Vagina (tissue), 2 donors: ENCODE data around the gene NAP1L1. TPM values are rescaled to one million over a fixed set of nuclear protein-coding genes. Genes with fewer than 3 reads are reported as not detected.

Experiments used
- DNase-seq, 2 donors: peaks; one replicate each; pipeline ENCODE4 v3.0.0-alpha.2; 2017; ENCODE audit errors: extremely low spot score in 2 of 2
- H3K27ac ChIP-seq: fragments of 200-600 bp; sonication (generic); one replicate; pipeline ENCODE4 v1.5.1; 2019
- H3K27me3 ChIP-seq: fragments of 200-600 bp; sonication (generic); one replicate; pipeline ENCODE4 v1.5.1; 2019
- H3K36me3 ChIP-seq, 2 donors: fragments of 200-600 bp; sonication (generic); one replicate each; pipeline ENCODE4 v1.5.1; 2017 to 2019
- H3K4me1 ChIP-seq: fragments of 200-600 bp; sonication (generic); one replicate; pipeline ENCODE4 v1.5.1; 2019
- H3K4me3 ChIP-seq, 2 donors: fragments of 200-600 bp; sonication (generic); 1 replicate in 1 of 2; 2 replicates in 1 of 2; pipeline ENCODE4 v1.5.1; 2016 to 2019
- H3K9me3 ChIP-seq: fragments of 200-600 bp; sonication (generic); one replicate; pipeline ENCODE4 v1.5.1; 2019
- CTCF ChIP-seq, 3 experiments: fragments of 450-650 bp in 2 of 3; fragments of 200-600 bp in 1 of 3; sonication (generic) in 1 of 3; IDR thresholded peaks; one replicate each; pipeline ENCODE4 v1.5.1; 2017 to 2019; ENCODE audit warnings: antibody characterized with exemption in 3 of 3, mild to moderate bottlenecking in 2 of 3, moderate library complexity in 2 of 3
- POLR2A ChIP-seq, 2 donors: fragments of 450-650 bp; IDR thresholded peaks; one replicate each; pipeline ENCODE4 v1.6.1; 2017; ENCODE audit warnings: antibody characterized with exemption in 2 of 2, mild to moderate bottlenecking in 2 of 2, moderate library complexity in 2 of 2
- POLR2AphosphoS5 ChIP-seq, 2 donors: sonication (generic); formaldehyde crosslinking; IDR thresholded peaks; one replicate each; pipeline ENCODE4 v1.9.0; 2017; ENCODE audit warnings: antibody characterized with exemption in 2 of 2, mild to moderate bottlenecking in 2 of 2, low read depth in 1 of 2; ENCODE audit not compliant: insufficient read depth in 1 of 2
- intact Hi-C: fragments of 100-400 bp; cut with DNase I; formaldehyde crosslinking; loops from one replicate; pipeline ENCODE4 v1.15.1; 2023
- total RNA-seq: library from RNA; depleted of rRNA; stranded (reverse); fragments of >200 nt; gene quantifications from one replicate; pipeline ENCODE4 v1.2.3, GENCODE V29; 2016

NAP1L1 gene
- total RNA-seq, 1 donor from 2014 or later, result 318 TPM

DNA sequence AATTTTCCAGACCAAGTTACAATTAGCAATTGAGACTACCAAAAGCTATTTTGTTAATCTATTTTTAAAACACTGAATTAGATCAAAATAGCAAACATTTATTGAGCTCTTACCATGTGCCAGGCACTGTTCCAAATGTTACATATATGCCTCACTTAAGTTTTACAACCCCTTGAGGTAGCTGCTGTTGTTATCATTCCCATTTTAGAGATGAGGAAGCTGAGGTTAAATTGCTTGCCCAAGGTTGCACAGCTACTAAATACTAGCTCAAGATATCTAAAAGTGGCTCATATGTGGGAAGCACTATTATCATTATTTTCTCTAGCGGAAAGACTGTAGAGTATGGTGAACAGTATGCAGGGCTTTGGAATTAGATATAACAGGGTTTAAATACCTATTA, 19.5 kb upstream of the NAP1L1 start:
- Histone ChIP-seq H3K27ac (no peak overlapping the region), H3K27me3 (no peaks in the 10 kb centered on the region), H3K36me3 (no peaks in the 10 kb centered on the region), H3K4me1 (no peaks in the 10 kb centered on the region), H3K9me3 (no peaks in the 10 kb centered on the region), H3K4me3 (no peak overlapping the region)
- intact Hi-C loops, result no loop called here
- TF ChIP-seq POLR2AphosphoS5 (IDR thresholded peaks at IDR 0.05; ENCODE audit: insufficient read depth in 1 of 2, low read depth in 1 of 2) (no peak), CTCF (IDR thresholded peaks at IDR 0.05) (no peak)
- no peak for DNase-seq

DNA sequence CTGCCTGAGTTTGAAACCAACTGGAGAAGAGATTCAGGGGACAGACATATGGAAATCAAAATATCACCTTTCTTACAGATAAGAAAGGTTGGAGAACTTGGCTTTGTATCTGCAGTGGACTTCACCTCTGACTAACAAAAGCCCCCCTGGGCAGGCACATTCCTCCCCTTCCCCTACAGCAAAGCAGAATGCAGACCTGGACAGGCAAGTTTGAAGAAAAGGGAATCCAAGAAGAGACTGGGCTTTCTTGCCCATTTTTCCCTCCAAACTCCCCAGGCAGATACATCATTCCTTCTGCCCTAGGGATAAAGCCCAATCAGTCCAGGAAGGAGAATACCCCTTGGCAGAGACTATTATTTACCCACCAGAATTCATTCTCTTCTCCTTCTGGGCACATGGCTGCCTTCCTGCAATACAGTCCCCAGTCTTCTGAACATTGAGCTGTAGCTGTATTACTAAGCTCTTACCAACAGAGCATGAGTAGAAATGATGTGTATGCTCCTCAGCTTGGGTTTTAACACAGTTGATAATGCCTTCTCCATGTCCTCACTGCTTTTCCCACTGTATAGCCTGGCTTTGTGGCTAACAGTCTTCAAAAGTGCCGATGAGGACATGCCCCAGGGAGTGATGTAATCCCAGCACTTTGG, 17.4 kb upstream of the NAP1L1 start:
- Histone ChIP-seq H3K36me3 (no peaks in the 10 kb centered on the region), H3K4me3 (no peak overlapping the region), H3K27ac (no peak overlapping the region), H3K9me3 (no peaks in the 10 kb centered on the region), H3K27me3 (no peaks in the 10 kb centered on the region), H3K4me1 (no peaks in the 10 kb centered on the region)
- TF ChIP-seq CTCF (IDR thresholded peaks at IDR 0.05), result no peak
- no peak for TF ChIP-seq POLR2A (IDR thresholded peaks at IDR 0.05)
- no peak for TF ChIP-seq POLR2AphosphoS5 (IDR thresholded peaks at IDR 0.05; ENCODE audit: insufficient read depth in 1 of 2, low read depth in 1 of 2)
- DNase-seq, result no peak
- intact Hi-C loops, result no loop called here

DNA sequence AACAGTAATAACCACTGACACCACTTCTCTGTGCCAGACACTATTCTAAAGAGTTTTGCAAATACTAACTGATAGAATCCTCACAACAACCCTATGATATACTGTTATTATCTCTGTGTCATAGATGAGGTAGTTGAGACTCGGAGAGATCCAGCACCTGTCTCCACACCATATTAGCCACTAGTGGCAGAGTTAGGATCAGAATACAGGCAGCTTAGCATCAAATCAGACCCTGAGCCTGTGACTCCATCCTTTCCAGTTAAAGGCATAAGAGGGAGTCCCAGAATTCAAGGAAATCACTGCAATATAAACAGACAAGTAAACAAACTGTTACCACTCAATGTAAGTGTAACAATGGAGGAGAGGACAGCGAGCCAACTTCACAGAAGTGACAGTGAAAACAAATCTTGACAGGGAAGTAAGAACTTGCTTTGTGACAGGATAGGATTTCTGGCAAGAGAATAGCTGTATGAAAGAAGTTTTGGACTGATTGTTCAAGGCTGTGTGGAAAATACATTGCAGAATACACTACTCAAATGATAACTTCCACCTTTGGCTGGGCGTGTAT, 11.7 kb upstream of the NAP1L1 start:
- Histone ChIP-seq H3K9me3 (no peaks in the 10 kb centered on the region), H3K4me3 (no peak overlapping the region), H3K27ac (no peak overlapping the region), H3K4me1 (no peaks in the 10 kb centered on the region), H3K36me3 (no peaks in the 10 kb centered on the region), H3K27me3 (no peaks in the 10 kb centered on the region)
- DNase-seq, result no peak
- intact Hi-C loops, result no loop called here
- no peak for TF ChIP-seq POLR2AphosphoS5 (IDR thresholded peaks at IDR 0.05; ENCODE audit: insufficient read depth in 1 of 2, low read depth in 1 of 2)

DNA sequence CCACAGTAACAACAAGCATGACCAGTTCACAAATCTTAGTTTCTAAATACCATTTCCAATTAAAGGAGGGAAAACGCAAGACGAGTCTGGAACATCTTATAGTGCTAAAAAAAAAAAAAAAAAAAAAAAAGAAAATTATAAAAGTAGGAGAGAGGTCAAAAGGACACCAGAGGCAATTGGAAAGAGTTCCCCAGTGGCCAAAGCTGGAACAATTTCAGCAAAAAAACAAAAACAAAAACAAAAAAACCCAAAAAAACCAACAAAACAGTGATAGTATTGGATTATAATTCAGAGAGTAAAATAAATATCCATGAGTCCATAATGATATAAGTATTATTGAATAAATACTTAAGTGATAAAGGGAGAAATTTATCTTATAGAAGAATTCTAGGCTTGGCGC, 10.3 kb upstream of the NAP1L1 start:
- Histone ChIP-seq H3K4me1 (no peaks in the 10 kb centered on the region), H3K9me3 (no peaks in the 10 kb centered on the region), H3K27me3 (no peaks in the 10 kb centered on the region), H3K4me3 (no peak overlapping the region), H3K27ac (no peak overlapping the region), H3K36me3 (no peaks in the 10 kb centered on the region)
- TF ChIP-seq POLR2AphosphoS5 (IDR thresholded peaks at IDR 0.05; ENCODE audit: insufficient read depth in 1 of 2, low read depth in 1 of 2) (no peak), CTCF (IDR thresholded peaks at IDR 0.05) (no peak), POLR2A (IDR thresholded peaks at IDR 0.05) (no peak)
- intact Hi-C loops, result no loop called here
- no peak for DNase-seq

DNA sequence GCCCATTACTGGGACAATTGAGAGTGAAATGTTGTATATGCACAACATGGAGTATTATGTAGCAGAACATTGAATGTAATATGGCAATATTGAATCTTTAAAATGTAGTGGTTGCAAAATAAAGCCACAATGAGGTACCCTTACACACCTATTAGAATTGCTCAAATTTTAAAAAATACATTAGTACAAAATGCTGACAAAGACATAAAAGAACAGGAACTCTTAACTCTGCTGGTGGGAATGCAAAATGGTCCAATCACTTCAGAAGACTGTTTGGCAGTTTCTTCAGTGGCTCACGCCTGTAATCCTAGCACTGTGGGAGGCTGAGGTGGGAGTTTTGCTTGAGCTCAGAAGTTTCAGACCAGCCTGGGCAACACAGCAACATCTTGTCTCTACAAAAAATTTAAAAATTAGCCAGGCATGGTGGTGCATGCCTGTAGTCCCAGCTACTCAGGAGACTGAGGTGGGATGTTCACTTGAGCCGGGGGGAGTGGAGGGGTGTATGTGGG, 6.8 kb upstream of the NAP1L1 start:
- no peaks in the 10 kb centered on the region for H3K36me3 ChIP-seq
- H3K27me3 ChIP-seq, result no peaks in the 10 kb centered on the region
- no peak for TF ChIP-seq CTCF (IDR thresholded peaks at IDR 0.05)
- TF ChIP-seq POLR2AphosphoS5 (IDR thresholded peaks at IDR 0.05; ENCODE audit: insufficient read depth in 1 of 2, low read depth in 1 of 2), result no peak
- no peak for TF ChIP-seq POLR2A (IDR thresholded peaks at IDR 0.05)
- no peak overlapping the region for H3K4me3 ChIP-seq
- no peaks in the 10 kb centered on the region for H3K4me1 ChIP-seq
- H3K27ac ChIP-seq, result no peak overlapping the region
- no peak for DNase-seq
- intact Hi-C loops, result no loop called here
- no peaks in the 10 kb centered on the region for H3K9me3 ChIP-seq
